ENCODE results near the gene EEF1B2. TPM values are rescaled to one million over a fixed set of nuclear protein-coding genes. Genes with fewer than 3 reads are reported as not detected.

Gene EEF1B2
- total RNA-seq, 1 experiment from 2014 or later: 939 TPM

GRCh38 chr2:206201075-206201848 is 41.6 kb downstream of the EEF1B2 start:
- no peak for TF ChIP-seq CTCF (IDR thresholded peaks at IDR 0.05; ENCODE audit: insufficient read depth in 1 of 2, low read depth in 1 of 2, low read length in 1 of 2, severe bottlenecking in 1 of 2, unreplicated experiment in 1 of 2)
- no peak overlapping the region for H3K27ac Mint-ChIP-seq (ENCODE audit: unreplicated experiment)
- intact Hi-C loops (cut with micrococcal nuclease; ENCODE audit: unreplicated experiment): no loop called here

GRCh38 chr2:206202446-206202845 is 42.8 kb downstream of the EEF1B2 start:
- CTCF ChIA-PET: no interaction called here
- BruUV-seq (replicated peaks): no TSS peak
- POLR2A ChIA-PET: interaction anchor here (0.6 to 0.7 kb wide), 3 partner anchors 14 to 70 kb away, joined by 3 to 7 read pairs (median 5); no protein-coding TSS in a partner anchor
- H3K27me3 Mint-ChIP-seq (ENCODE audit: insufficient read depth, unreplicated experiment): no peaks in the 10 kb centered on the region
- no peak for DNase-seq
- H3K4me1 Mint-ChIP-seq (ENCODE audit: low read depth, unreplicated experiment): no peaks in the 10 kb centered on the region
- Histone ChIP-seq H3K4me1 (no peaks in the 10 kb centered on the region), H3K4me3 (ENCODE audit: low read depth, low read length) (no peak overlapping the region), H3K9me3 (no peaks in the 10 kb centered on the region), H3K36me3 (ENCODE audit: control insufficient read depth, insufficient read depth, low read length) (no peaks in the 10 kb centered on the region), H3K27me3 (replicated peaks; ENCODE audit: control insufficient read depth, insufficient read depth, low read length) (no peaks in the 10 kb centered on the region)
- no peaks in the 10 kb centered on the region for H3K36me3 Mint-ChIP-seq (ENCODE audit: insufficient read depth, unreplicated experiment)
- TF ChIP-seq CTCF (IDR thresholded peaks at IDR 0.05; ENCODE audit: insufficient read depth in 1 of 2, low read depth in 1 of 2, low read length in 1 of 2, severe bottlenecking in 1 of 2, unreplicated experiment in 1 of 2): no peak
- H3K9me3 Mint-ChIP-seq (ENCODE audit: unreplicated experiment): no peaks in the 10 kb centered on the region
- H3K27ac Mint-ChIP-seq (ENCODE audit: unreplicated experiment): no peak overlapping the region
- intact Hi-C loops (cut with micrococcal nuclease; ENCODE audit: unreplicated experiment): no loop called here
- H3K4me3 Mint-ChIP-seq (ENCODE audit: unreplicated experiment): no peak overlapping the region

More at GRCh38 chr2:206201075-206201848, 41.6 kb downstream of the EEF1B2 start:
- BruUV-seq (replicated peaks): no TSS peak
- Histone ChIP-seq H3K27me3 (replicated peaks; ENCODE audit: control insufficient read depth, insufficient read depth, low read length) (no peaks in the 10 kb centered on the region), H3K4me3 (ENCODE audit: low read depth, low read length) (no peak overlapping the region), H3K36me3 (ENCODE audit: control insufficient read depth, insufficient read depth, low read length) (no peaks in the 10 kb centered on the region), H3K4me1 (no peaks in the 10 kb centered on the region), H3K9me3 (no peaks in the 10 kb centered on the region)
- ChIA-PET CTCF (no interaction called here), POLR2A (no interaction called here)
- Mint-ChIP-seq H3K4me1 (ENCODE audit: low read depth, unreplicated experiment) (no peaks in the 10 kb centered on the region), H3K36me3 (ENCODE audit: insufficient read depth, unreplicated experiment) (no peaks in the 10 kb centered on the region), H3K27me3 (ENCODE audit: insufficient read depth, unreplicated experiment) (no peaks in the 10 kb centered on the region), H3K4me3 (ENCODE audit: unreplicated experiment) (no peak overlapping the region), H3K9me3 (ENCODE audit: unreplicated experiment) (no peaks in the 10 kb centered on the region)
- no peak for DNase-seq

GRCh38 chr2:206203331-206203730 is 43.6 kb downstream of the EEF1B2 start:
- no peaks in the 10 kb centered on the region for H3K9me3 ChIP-seq
- no TSS peak for BruUV-seq (replicated peaks)
- no peak for DNase-seq
- no peaks in the 10 kb centered on the region for H3K36me3 ChIP-seq (ENCODE audit: control insufficient read depth, insufficient read depth, low read length)
- H3K36me3 Mint-ChIP-seq (ENCODE audit: insufficient read depth, unreplicated experiment): no peaks in the 10 kb centered on the region
- H3K9me3 Mint-ChIP-seq (ENCODE audit: unreplicated experiment): no peaks in the 10 kb centered on the region
- ChIA-PET POLR2A (interaction anchor here (0.6 kb wide), 1 partner anchor 29 kb away, joined by 4 read pairs; no protein-coding TSS in a partner anchor), CTCF (no interaction called here)
- no peak overlapping the region for H3K4me3 ChIP-seq (ENCODE audit: low read depth, low read length)
- H3K4me1 ChIP-seq: no peaks in the 10 kb centered on the region
- H3K27ac Mint-ChIP-seq (ENCODE audit: unreplicated experiment): no peak overlapping the region
- H3K27me3 Mint-ChIP-seq (ENCODE audit: insufficient read depth, unreplicated experiment): no peaks in the 10 kb centered on the region
- no peak for TF ChIP-seq CTCF (IDR thresholded peaks at IDR 0.05; ENCODE audit: insufficient read depth in 1 of 2, low read depth in 1 of 2, low read length in 1 of 2, severe bottlenecking in 1 of 2, unreplicated experiment in 1 of 2)
- H3K4me1 Mint-ChIP-seq (ENCODE audit: low read depth, unreplicated experiment): no peaks in the 10 kb centered on the region
- no peak overlapping the region for H3K4me3 Mint-ChIP-seq (ENCODE audit: unreplicated experiment)
- intact Hi-C loops (cut with micrococcal nuclease; ENCODE audit: unreplicated experiment): no loop called here
- no peaks in the 10 kb centered on the region for H3K27me3 ChIP-seq (replicated peaks; ENCODE audit: control insufficient read depth, insufficient read depth, low read length)

All from Caco-2 (cell line).